ENCODE measurements around the gene ARL10.

Gene ARL10

GRCh38 chr5:176369934-176370711, 4.8 kb downstream of the ARL10 start:
- Histone ChIP-seq H3K4me2 (ENCODE audit: low read depth, low read length) (no peak overlapping the region), H4K20me1 (ENCODE audit: insufficient read depth, low read length) (no peaks in the 10 kb centered on the region), H3K9ac (ENCODE audit: low read length) (no peak overlapping the region), H3K4me3 (ENCODE audit: low read length) (no peak overlapping the region), H2AFZ (ENCODE audit: low read length) (no peak overlapping the region), H3K27ac (ENCODE audit: low read length) (no peak overlapping the region), H3K4me1 (ENCODE audit: low read length) (no peaks in the 10 kb centered on the region), H3K27me3 (replicated peaks; ENCODE audit: insufficient read depth, low read length) (peaks cover 27% of the 10 kb centered on the region), H3K9me3 (replicated peaks; ENCODE audit: insufficient read depth, low read length) (no peaks in the 10 kb centered on the region), H3K36me3 (replicated peaks; ENCODE audit: insufficient read depth, low read length) (no peaks in the 10 kb centered on the region), H3K9me2 (replicated peaks; ENCODE audit: insufficient read depth, low read length) (no peaks in the 10 kb centered on the region), H3K79me2 (ENCODE audit: low read length) (no peaks in the 10 kb centered on the region), H3F3A (ENCODE audit: insufficient read depth, low read length) (no peaks in the 10 kb centered on the region)
- TF ChIP-seq EZH2 (optimal IDR thresholded peaks at IDR 0.05; ENCODE audit: low read depth, low read length) (no peak), EZH2phosphoT487 (IDR thresholded peaks at IDR 0.05; ENCODE audit: low read length) (no peak)
- TF ChIP-seq, protein P1, sequence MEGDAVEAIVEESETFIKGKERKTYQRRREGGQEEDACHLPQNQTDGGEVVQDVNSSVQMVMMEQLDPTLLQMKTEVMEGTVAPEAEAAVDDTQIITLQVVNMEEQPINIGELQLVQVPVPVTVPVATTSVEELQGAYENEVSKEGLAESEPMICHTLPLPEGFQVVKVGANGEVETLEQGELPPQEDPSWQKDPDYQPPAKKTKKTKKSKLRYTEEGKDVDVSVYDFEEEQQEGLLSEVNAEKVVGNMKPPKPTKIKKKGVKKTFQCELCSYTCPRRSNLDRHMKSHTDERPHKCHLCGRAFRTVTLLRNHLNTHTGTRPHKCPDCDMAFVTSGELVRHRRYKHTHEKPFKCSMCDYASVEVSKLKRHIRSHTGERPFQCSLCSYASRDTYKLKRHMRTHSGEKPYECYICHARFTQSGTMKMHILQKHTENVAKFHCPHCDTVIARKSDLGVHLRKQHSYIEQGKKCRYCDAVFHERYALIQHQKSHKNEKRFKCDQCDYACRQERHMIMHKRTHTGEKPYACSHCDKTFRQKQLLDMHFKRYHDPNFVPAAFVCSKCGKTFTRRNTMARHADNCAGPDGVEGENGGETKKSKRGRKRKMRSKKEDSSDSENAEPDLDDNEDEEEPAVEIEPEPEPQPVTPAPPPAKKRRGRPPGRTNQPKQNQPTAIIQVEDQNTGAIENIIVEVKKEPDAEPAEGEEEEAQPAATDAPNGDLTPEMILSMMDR (IDR thresholded peaks at IDR 0.05; ENCODE audit: low read length) = no peak
- DNase-seq = no peak

- no peaks in the 10 kb centered on the region for H3F3A ChIP-seq (ENCODE audit: insufficient read depth, low read length)
- no peak overlapping the region for H3K4me3 ChIP-seq (ENCODE audit: low read length)
- no peaks in the 10 kb centered on the region for H4K20me1 ChIP-seq (ENCODE audit: insufficient read depth, low read length)
- no peak overlapping the region for H3K9ac ChIP-seq (ENCODE audit: low read length)
- TF ChIP-seq EZH2 (optimal IDR thresholded peaks at IDR 0.05; ENCODE audit: low read depth, low read length) = no peak
- no peak for TF ChIP-seq EZH2phosphoT487 (IDR thresholded peaks at IDR 0.05; ENCODE audit: low read length)
- TF ChIP-seq, protein P1 (IDR thresholded peaks at IDR 0.05; ENCODE audit: low read length) = no peak
- no peak overlapping the region for H3K27ac ChIP-seq (ENCODE audit: low read length)
- no peaks in the 10 kb centered on the region for H3K79me2 ChIP-seq (ENCODE audit: low read length)
- no peak overlapping the region for H3K4me2 ChIP-seq (ENCODE audit: low read depth, low read length)
- H3K9me3 ChIP-seq (replicated peaks; ENCODE audit: insufficient read depth, low read length) = no peaks in the 10 kb centered on the region
- H2AFZ ChIP-seq (ENCODE audit: low read length) = no peak overlapping the region
- peaks cover 13% of the 10 kb centered on the region; the same call in 1 of the 2 replicates for H3K27me3 ChIP-seq (replicated peaks; ENCODE audit: insufficient read depth, low read length)
- no peaks in the 10 kb centered on the region for H3K36me3 ChIP-seq (replicated peaks; ENCODE audit: insufficient read depth, low read length)
- H3K9me2 ChIP-seq (replicated peaks; ENCODE audit: insufficient read depth, low read length) = no peaks in the 10 kb centered on the region
- no peaks in the 10 kb centered on the region for H3K4me1 ChIP-seq (ENCODE audit: low read length)
- DNase-seq = no peak
Measured at GRCh38 chr5:176371621-176372539, 6.6 kb downstream of the ARL10 start.

DNA sequence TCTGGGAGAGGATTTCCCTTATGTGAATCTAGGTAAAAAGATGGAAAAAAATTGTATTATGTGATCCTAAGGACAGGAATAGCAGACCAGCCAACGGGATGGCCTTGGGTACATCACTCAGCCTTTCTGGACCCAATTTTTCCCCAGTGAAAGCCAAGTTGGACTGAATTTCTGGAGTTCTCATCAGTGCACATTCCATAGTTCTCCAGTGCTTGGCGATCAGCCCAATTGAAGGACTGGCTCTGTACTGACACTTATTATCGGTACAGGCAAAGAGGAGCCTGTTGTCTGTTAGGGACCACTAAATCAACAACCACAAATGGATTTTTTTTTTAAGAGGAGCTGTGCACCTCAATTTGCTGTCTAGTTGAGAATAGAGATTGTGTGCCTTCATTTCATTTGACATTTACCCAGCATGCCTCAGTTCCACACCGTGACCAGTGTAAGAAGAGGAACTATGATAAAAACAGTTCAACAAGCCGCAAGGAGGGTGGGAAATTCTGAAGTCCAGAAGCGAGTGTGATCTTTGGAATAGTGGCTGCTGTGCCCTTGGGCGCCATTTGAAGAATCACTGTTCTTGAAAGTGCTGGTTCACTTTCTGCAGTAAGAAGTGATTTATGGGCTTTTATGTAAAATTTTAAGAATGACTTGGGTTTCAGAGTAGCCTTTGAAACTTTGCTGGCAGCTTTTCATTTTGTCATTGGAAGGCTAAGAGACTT, 8.0 kb downstream of the ARL10 start:
- Histone ChIP-seq H3K27me3 (replicated peaks; ENCODE audit: insufficient read depth, low read length) (0 out of 2 replicates have a peak, but pooled peaks cover under 1% of the 10 kb centered on the region), H3K9ac (ENCODE audit: low read length) (no peak overlapping the region), H3K27ac (ENCODE audit: low read length) (no peak overlapping the region)

More for the DNA sequence above, 8.0 kb downstream of the ARL10 start:
- TF ChIP-seq, protein P1 (IDR thresholded peaks at IDR 0.05; ENCODE audit: low read length) = no peak
- TF ChIP-seq EZH2 (optimal IDR thresholded peaks at IDR 0.05; ENCODE audit: low read depth, low read length) = no peak
- Histone ChIP-seq H3K79me2 (ENCODE audit: low read length) (no peaks in the 10 kb centered on the region), H3F3A (ENCODE audit: insufficient read depth, low read length) (no peaks in the 10 kb centered on the region), H3K9me3 (replicated peaks; ENCODE audit: insufficient read depth, low read length) (no peaks in the 10 kb centered on the region), H3K4me3 (ENCODE audit: low read length) (no peak overlapping the region), H4K20me1 (ENCODE audit: insufficient read depth, low read length) (no peaks in the 10 kb centered on the region), H2AFZ (ENCODE audit: low read length) (no peak overlapping the region), H3K4me2 (ENCODE audit: low read depth, low read length) (no peak overlapping the region), H3K4me1 (ENCODE audit: low read length) (no peaks in the 10 kb centered on the region), H3K9me2 (replicated peaks; ENCODE audit: insufficient read depth, low read length) (no peaks in the 10 kb centered on the region), H3K36me3 (replicated peaks; ENCODE audit: insufficient read depth, low read length) (no peaks in the 10 kb centered on the region)
- DNase-seq = no peak

Measured in MM.1S (cell line).